Astrocyte (in vitro differentiated cells and primary cell): ENCODE data around the gene TMEM198. TPM values are rescaled to one million over a fixed set of nuclear protein-coding genes. Genes with fewer than 3 reads are reported as not detected.
A peak's percentile ranks its signal among the peaks of the same experiment; 100 is the strongest.

Experiments
- DNase-seq: peaks from one replicate; pipeline ENCODE4 v3.0.0-alpha.2; 2010; ENCODE audit warnings: low read depth
- FAIRE-seq: peaks from 2 replicates; lab custom pipeline; 2011; peaks lifted over from hg19 to GRCh38; lab: Jason Lieb, UNC
- H2AFZ ChIP-seq: 2 replicates; pipeline ENCODE4 v1.6.0; 2012; ENCODE audit warnings: low read depth, low read length, inconsistent platforms
- H3K27ac ChIP-seq: 2 replicates; pipeline ENCODE4 v1.5.1; 2011; ENCODE audit warnings: low read depth, low read length, inconsistent platforms
- H3K27me3 ChIP-seq: 2 replicates; pipeline ENCODE4 v1.6.0; 2011; ENCODE audit warnings: low read length, inconsistent platforms; ENCODE audit not compliant: insufficient read depth
- H3K36me3 ChIP-seq: 2 replicates; pipeline ENCODE4 v1.5.1; 2011; ENCODE audit warnings: low read length, inconsistent platforms; ENCODE audit not compliant: insufficient read depth
- H3K4me1 ChIP-seq: 2 replicates; pipeline ENCODE4 v1.5.1; 2011; ENCODE audit warnings: low read length, inconsistent platforms; ENCODE audit not compliant: insufficient read depth
- H3K4me2 ChIP-seq: 2 replicates; pipeline ENCODE4 v1.6.0; 2012; ENCODE audit warnings: low read length, inconsistent platforms
- H3K4me3 ChIP-seq: 2 replicates; pipeline ENCODE4 v1.5.1; 2011; ENCODE audit warnings: low read depth, mild to moderate bottlenecking, low read length, inconsistent platforms; ENCODE audit not compliant: insufficient read depth
- H3K79me2 ChIP-seq: 2 replicates; pipeline ENCODE4 v1.6.0; 2012; ENCODE audit warnings: mild to moderate bottlenecking, low read length, inconsistent platforms; ENCODE audit not compliant: insufficient read depth
- H3K9ac ChIP-seq: 2 replicates; pipeline ENCODE4 v1.6.0; 2012; ENCODE audit warnings: mild to moderate bottlenecking, low read length, inconsistent platforms
- H3K9me3 ChIP-seq: 2 replicates; pipeline ENCODE4 v1.5.1; 2012; ENCODE audit warnings: low read depth, mild to moderate bottlenecking, low read length, inconsistent platforms; ENCODE audit not compliant: insufficient read depth
- H4K20me1 ChIP-seq: 2 replicates; pipeline ENCODE4 v1.6.0; 2012; ENCODE audit warnings: low read length, inconsistent platforms; ENCODE audit not compliant: insufficient read depth
- H3K27ac Mint-ChIP-seq: one replicate; pipeline ENCODE4 v1.8.0; 2021; ENCODE audit warnings: mild to moderate bottlenecking, mixed read lengths; ENCODE audit not compliant: unreplicated experiment
- H3K27me3 Mint-ChIP-seq: one replicate; pipeline ENCODE4 v1.8.0; 2021; ENCODE audit warnings: low read depth, mixed read lengths; ENCODE audit not compliant: unreplicated experiment
- H3K36me3 Mint-ChIP-seq: one replicate; pipeline ENCODE4 v1.8.0; 2021; ENCODE audit warnings: low read depth, mixed read lengths; ENCODE audit not compliant: unreplicated experiment
- H3K4me1 Mint-ChIP-seq: one replicate; pipeline ENCODE4 v1.8.0; 2021; ENCODE audit warnings: low read depth, mixed read lengths; ENCODE audit not compliant: unreplicated experiment
- H3K4me3 Mint-ChIP-seq: one replicate; pipeline ENCODE4 v1.8.0; 2021; ENCODE audit warnings: mild to moderate bottlenecking, moderate library complexity, mixed read lengths; ENCODE audit not compliant: unreplicated experiment
- H3K9me3 Mint-ChIP-seq: one replicate; pipeline ENCODE4 v1.8.0; 2021; ENCODE audit warnings: mild to moderate bottlenecking, mixed read lengths; ENCODE audit not compliant: unreplicated experiment
- CTCF ChIP-seq: IDR thresholded peaks from 2 replicates; pipeline ENCODE4 v1.5.1; 2011; ENCODE audit warnings: low read depth, mild to moderate bottlenecking, inconsistent platforms, low read length, moderate library complexity; ENCODE audit not compliant: insufficient read depth
- EZH2 ChIP-seq: IDR thresholded peaks from 2 replicates; pipeline ENCODE4 v1.6.1; 2012; ENCODE audit warnings: mild to moderate bottlenecking, low read length, inconsistent platforms; ENCODE audit not compliant: insufficient read depth
- total RNA-seq: library from RNA; stranded (reverse); gene quantifications from 2 replicates; pipeline ENCODE4 v1.2.1, GENCODE V29; 2021

TMEM198 gene
- total RNA-seq, 1 donor from 2014 or later: 3.8 TPM

GRCh38 chr2:219548990-219549389 lies 5.2 kb downstream of the TMEM198 start:
- no peak overlapping the region for H3K9ac ChIP-seq
- H2AFZ ChIP-seq: no peak overlapping the region
- no peak overlapping the region for H3K4me3 ChIP-seq
- Mint-ChIP-seq H3K27me3 (peaks cover 33% of the 10 kb centered on the region), H3K9me3 (no peaks in the 10 kb centered on the region), H3K27ac (peak overlapping the region; percentile 54), H3K4me3 (no peak overlapping the region), H3K4me1 (peaks cover 7% of the 10 kb centered on the region), H3K36me3 (peaks cover 17% of the 10 kb centered on the region)
- peaks cover 5% of the 10 kb centered on the region for H4K20me1 ChIP-seq
- no peaks in the 10 kb centered on the region for H3K36me3 ChIP-seq
- no peak for FAIRE-seq
- H3K4me1 ChIP-seq: peaks cover 20% of the 10 kb centered on the region
- TF ChIP-seq CTCF (no peak), EZH2 (no peak)
- H3K4me2 ChIP-seq: no peak overlapping the region
- no peak overlapping the region for H3K27ac ChIP-seq
- no peak for DNase-seq
- no peaks in the 10 kb centered on the region for H3K27me3 ChIP-seq
- no peaks in the 10 kb centered on the region for H3K9me3 ChIP-seq
- no peaks in the 10 kb centered on the region for H3K79me2 ChIP-seq

GRCh38 chr2:219549619-219550018 lies 5.8 kb downstream of the TMEM198 start:
- Histone ChIP-seq H3K4me2 (no peak overlapping the region), H3K79me2 (no peaks in the 10 kb centered on the region), H3K4me3 (no peak overlapping the region), H3K4me1 (peaks cover 14% of the 10 kb centered on the region), H4K20me1 (peaks cover 5% of the 10 kb centered on the region), H2AFZ (no peak overlapping the region), H3K27me3 (no peaks in the 10 kb centered on the region), H3K27ac (no peak overlapping the region), H3K36me3 (no peaks in the 10 kb centered on the region), H3K9me3 (no peaks in the 10 kb centered on the region), H3K9ac (no peak overlapping the region)
- Mint-ChIP-seq H3K27ac (no peak overlapping the region), H3K4me3 (no peak overlapping the region), H3K9me3 (no peaks in the 10 kb centered on the region), H3K36me3 (peaks cover 17% of the 10 kb centered on the region), H3K4me1 (peaks cover 5% of the 10 kb centered on the region), H3K27me3 (peaks cover 33% of the 10 kb centered on the region)
- DNase-seq (no peak), FAIRE-seq (no peak)
- no peak for TF ChIP-seq CTCF
- TF ChIP-seq EZH2: no peak

GRCh38 chr2:219551441-219552381 lies 7.9 kb downstream of the TMEM198 start:
- H3K4me1 ChIP-seq: peaks cover 14% of the 10 kb centered on the region
- no peaks in the 10 kb centered on the region for H3K27me3 ChIP-seq
- H3K9me3 Mint-ChIP-seq: no peaks in the 10 kb centered on the region
- no peaks in the 10 kb centered on the region for H3K36me3 ChIP-seq
- no peaks in the 10 kb centered on the region for H3K9me3 ChIP-seq
- H3K4me1 Mint-ChIP-seq: peaks cover 1% of the 10 kb centered on the region
- H3K9ac ChIP-seq: peak overlapping the region; percentile 72
- H3K4me2 ChIP-seq: peak overlapping the region; percentile 97
- peak overlapping the region; percentile 92 for H2AFZ ChIP-seq
- H3K27ac Mint-ChIP-seq: no peak overlapping the region
- H3K4me3 Mint-ChIP-seq: peak overlapping the region; percentile 81
- peaks cover 5% of the 10 kb centered on the region for H4K20me1 ChIP-seq
- peak overlapping the region; percentile 62 for H3K4me3 ChIP-seq
- no peak for TF ChIP-seq CTCF
- no peak for TF ChIP-seq EZH2
- no peaks in the 10 kb centered on the region for H3K79me2 ChIP-seq
- peaks cover 20% of the 10 kb centered on the region for H3K27me3 Mint-ChIP-seq
- peak; percentile 42 for DNase-seq
- no peak for FAIRE-seq
- peaks cover 9% of the 10 kb centered on the region for H3K36me3 Mint-ChIP-seq
- H3K27ac ChIP-seq: no peak overlapping the region
